Occipital lobe (tissue), 2 donors: ENCODE measurements around the gene BIVM. TPM values are rescaled to one million over a fixed set of nuclear protein-coding genes. Genes with fewer than 3 reads are reported as not detected.

Experiments used
- DNase-seq: peaks from one replicate; lab custom pipeline; 2025; lab: John Stamatoyannopoulos, UW
- total RNA-seq: library from RNA; depleted of rRNA; stranded (reverse); fragments of >200 nt; gene quantifications from one replicate; pipeline ENCODE4 v1.2.3, GENCODE V29; 2014

The BIVM gene
- total RNA-seq, 1 donor from 2014 or later, result 65.2 TPM

- no peak for DNase-seq
Measured at GRCh38 chr13:102845289-102845629, 46.3 kb downstream of the BIVM start.

- DNase-seq, result peak; percentile 87
Measured at GRCh38 chr13:102845630-102846260, 46.8 kb downstream of the BIVM start, which contains the start of gene ERCC5. ERCC5 (plus strand) TSS chr13:102846032; CDS start chr13:102846267, 235 bp downstream.

- DNase-seq, result no peak
Measured at GRCh38 chr13:102846261-102847015, 47.5 kb downstream of the BIVM start.

- DNase-seq, result no peak
Measured at GRCh38 chr13:102847272-102848234, 48.6 kb downstream of the BIVM start.

- no peak for DNase-seq
Measured at GRCh38 chr13:102848956-102849355, 50.0 kb downstream of the BIVM start.

GRCh38 chr13:102852556-102852955 lies 53.6 kb downstream of the BIVM start:
- DNase-seq, result no peak

GRCh38 chr13:102854675-102855074 lies 55.8 kb downstream of the BIVM start:
- no peak for DNase-seq

GRCh38 chr13:102856557-102856956 lies 57.6 kb downstream of the BIVM start:
- DNase-seq, result no peak

- no peak for DNase-seq
Measured at GRCh38 chr13:102862624-102863210, 63.8 kb downstream of the BIVM start.

GRCh38 chr13:102863590-102863989 lies 64.7 kb downstream of the BIVM start:
- DNase-seq, result no peak

GRCh38 chr13:102868366-102868936 lies 69.5 kb downstream of the BIVM start:
- no peak for DNase-seq

GRCh38 chr13:102869948-102870676 lies 71.2 kb downstream of the BIVM start:
- DNase-seq, result no peak

- DNase-seq, result peak; percentile 30
Measured at GRCh38 chr13:102870677-102871415, 71.9 kb downstream of the BIVM start.

GRCh38 chr13:102872131-102872530 lies 73.2 kb downstream of the BIVM start:
- DNase-seq, result no peak

- no peak for DNase-seq
Measured at GRCh38 chr13:102872531-102872930, 73.6 kb downstream of the BIVM start.

- DNase-seq, result no peak
Measured at GRCh38 chr13:102873653-102874052, 74.7 kb downstream of the BIVM start.

- no peak for DNase-seq
Measured at GRCh38 chr13:102875256-102875655, 76.3 kb downstream of the BIVM start.

- DNase-seq, result no peak
Measured at GRCh38 chr13:102877303-102877702, 78.4 kb downstream of the BIVM start.

- DNase-seq, result no peak
Measured at GRCh38 chr13:102878481-102878880, 79.6 kb downstream of the BIVM start.
